ENCODE results near the gene DUSP3.

The DUSP3 gene

GRCh38 chr17:43722870-43723665 lies 55.7 kb downstream of the DUSP3 start:
- no peak overlapping the region for H3K4me2 ChIP-seq (ENCODE audit: low read length)
- H3K4me3 ChIP-seq (ENCODE audit: low read length) = no peak overlapping the region
- peaks cover 34% of the 10 kb centered on the region for H3K4me1 ChIP-seq (ENCODE audit: control insufficient read depth, insufficient read depth, low read length)
- peaks cover 5% of the 10 kb centered on the region for H3K27me3 ChIP-seq (ENCODE audit: control insufficient read depth, insufficient read depth, low read length)
- no peaks in the 10 kb centered on the region for H3K9me3 ChIP-seq (replicated peaks; ENCODE audit: low read length)
- H3K36me3 ChIP-seq (ENCODE audit: insufficient read depth, low read length) = no peaks in the 10 kb centered on the region
- no peak overlapping the region for H3K9ac ChIP-seq (ENCODE audit: low read depth, low read length)

- Histone ChIP-seq H3K27me3 (ENCODE audit: control insufficient read depth, insufficient read depth, low read length) (peaks cover 5% of the 10 kb centered on the region), H3K36me3 (ENCODE audit: insufficient read depth, low read length) (no peaks in the 10 kb centered on the region), H3K9me3 (replicated peaks; ENCODE audit: low read length) (no peaks in the 10 kb centered on the region), H3K4me1 (ENCODE audit: control insufficient read depth, insufficient read depth, low read length) (peaks cover 34% of the 10 kb centered on the region), H3K4me2 (ENCODE audit: low read length) (no peak overlapping the region), H3K4me3 (ENCODE audit: low read length) (no peak overlapping the region), H3K9ac (ENCODE audit: low read depth, low read length) (no peak overlapping the region)
Observed at GRCh38 chr17:43722269-43722619, 56.5 kb downstream of the DUSP3 start.

GRCh38 chr17:43721537-43722268 lies 57.1 kb downstream of the DUSP3 start:
- no peak overlapping the region for H3K9ac ChIP-seq (ENCODE audit: low read depth, low read length)
- no peaks in the 10 kb centered on the region for H3K36me3 ChIP-seq (ENCODE audit: insufficient read depth, low read length)
- peaks cover 2% of the 10 kb centered on the region for H3K27me3 ChIP-seq (ENCODE audit: control insufficient read depth, insufficient read depth, low read length)
- no peaks in the 10 kb centered on the region for H3K9me3 ChIP-seq (replicated peaks; ENCODE audit: low read length)
- H3K4me3 ChIP-seq (ENCODE audit: low read length) = no peak overlapping the region
- peaks cover 34% of the 10 kb centered on the region for H3K4me1 ChIP-seq (ENCODE audit: control insufficient read depth, insufficient read depth, low read length)
- no peak overlapping the region for H3K4me2 ChIP-seq (ENCODE audit: low read length)

GRCh38 chr17:43720311-43721060 lies 58.3 kb downstream of the DUSP3 start:
- H3K4me3 ChIP-seq (ENCODE audit: low read length) = peak overlapping the region; percentile 67
- H3K9me3 ChIP-seq (replicated peaks; ENCODE audit: low read length) = no peaks in the 10 kb centered on the region
- H3K36me3 ChIP-seq (ENCODE audit: insufficient read depth, low read length) = no peaks in the 10 kb centered on the region
- H3K9ac ChIP-seq (ENCODE audit: low read depth, low read length) = peak overlapping the region; percentile 84
- peaks cover 34% of the 10 kb centered on the region for H3K4me1 ChIP-seq (ENCODE audit: control insufficient read depth, insufficient read depth, low read length)
- H3K4me2 ChIP-seq (ENCODE audit: low read length) = peak overlapping the region; percentile 86
- no peaks in the 10 kb centered on the region for H3K27me3 ChIP-seq (ENCODE audit: control insufficient read depth, insufficient read depth, low read length)

- no peak overlapping the region for H3K4me3 ChIP-seq (ENCODE audit: low read length)
- H3K4me1 ChIP-seq (ENCODE audit: control insufficient read depth, insufficient read depth, low read length) = peaks cover 33% of the 10 kb centered on the region
- no peaks in the 10 kb centered on the region for H3K36me3 ChIP-seq (ENCODE audit: insufficient read depth, low read length)
Observed at GRCh38 chr17:43719578-43719977, 59.2 kb downstream of the DUSP3 start.

GRCh38 chr17:43718544-43718943 lies 60.2 kb downstream of the DUSP3 start:
- Histone ChIP-seq H3K9me3 (replicated peaks; ENCODE audit: low read length) (no peaks in the 10 kb centered on the region), H3K4me1 (ENCODE audit: control insufficient read depth, insufficient read depth, low read length) (peaks cover 32% of the 10 kb centered on the region), H3K4me2 (ENCODE audit: low read length) (no peak overlapping the region), H3K9ac (ENCODE audit: low read depth, low read length) (no peak overlapping the region), H3K27me3 (ENCODE audit: control insufficient read depth, insufficient read depth, low read length) (no peaks in the 10 kb centered on the region), H3K4me3 (ENCODE audit: low read length) (no peak overlapping the region), H3K36me3 (ENCODE audit: insufficient read depth, low read length) (no peaks in the 10 kb centered on the region)

More at GRCh38 chr17:43719578-43719977, 59.2 kb downstream of the DUSP3 start:
- no peaks in the 10 kb centered on the region for H3K9me3 ChIP-seq (replicated peaks; ENCODE audit: low read length)
- no peak overlapping the region for H3K4me2 ChIP-seq (ENCODE audit: low read length)
- no peaks in the 10 kb centered on the region for H3K27me3 ChIP-seq (ENCODE audit: control insufficient read depth, insufficient read depth, low read length)
- H3K9ac ChIP-seq (ENCODE audit: low read depth, low read length) = no peak overlapping the region

- Histone ChIP-seq H3K27me3 (ENCODE audit: control insufficient read depth, insufficient read depth, low read length) (no peaks in the 10 kb centered on the region), H3K4me3 (ENCODE audit: low read length) (no peak overlapping the region), H3K4me2 (ENCODE audit: low read length) (no peak overlapping the region), H3K9me3 (replicated peaks; ENCODE audit: low read length) (no peaks in the 10 kb centered on the region), H3K36me3 (ENCODE audit: insufficient read depth, low read length) (no peaks in the 10 kb centered on the region), H3K9ac (ENCODE audit: low read depth, low read length) (no peak overlapping the region), H3K4me1 (ENCODE audit: control insufficient read depth, insufficient read depth, low read length) (peaks cover 36% of the 10 kb centered on the region)
Observed at GRCh38 chr17:43717913-43718312, 60.9 kb downstream of the DUSP3 start.

Data from skeletal muscle satellite cell (primary cell).